HG02798 (cell line): Measurements from ENCODE around the gene DEGS2.
A peak's percentile ranks its signal among the peaks of the same experiment; 100 is the strongest.
"Not testable (repeated sequence)": the region's sequence is repeated elsewhere in the genome, so short reads cannot be mapped to it uniquely, and the experiment has no call there.

Experiments used
- ATAC-seq: cut with Tn5 transposase; IDR thresholded peaks from one replicate; pipeline ENCODE4 v1.9.1; 2021; ENCODE audit warnings: mild to moderate bottlenecking; ENCODE audit not compliant: unreplicated experiment, poor library complexity

Gene DEGS2

DNA sequence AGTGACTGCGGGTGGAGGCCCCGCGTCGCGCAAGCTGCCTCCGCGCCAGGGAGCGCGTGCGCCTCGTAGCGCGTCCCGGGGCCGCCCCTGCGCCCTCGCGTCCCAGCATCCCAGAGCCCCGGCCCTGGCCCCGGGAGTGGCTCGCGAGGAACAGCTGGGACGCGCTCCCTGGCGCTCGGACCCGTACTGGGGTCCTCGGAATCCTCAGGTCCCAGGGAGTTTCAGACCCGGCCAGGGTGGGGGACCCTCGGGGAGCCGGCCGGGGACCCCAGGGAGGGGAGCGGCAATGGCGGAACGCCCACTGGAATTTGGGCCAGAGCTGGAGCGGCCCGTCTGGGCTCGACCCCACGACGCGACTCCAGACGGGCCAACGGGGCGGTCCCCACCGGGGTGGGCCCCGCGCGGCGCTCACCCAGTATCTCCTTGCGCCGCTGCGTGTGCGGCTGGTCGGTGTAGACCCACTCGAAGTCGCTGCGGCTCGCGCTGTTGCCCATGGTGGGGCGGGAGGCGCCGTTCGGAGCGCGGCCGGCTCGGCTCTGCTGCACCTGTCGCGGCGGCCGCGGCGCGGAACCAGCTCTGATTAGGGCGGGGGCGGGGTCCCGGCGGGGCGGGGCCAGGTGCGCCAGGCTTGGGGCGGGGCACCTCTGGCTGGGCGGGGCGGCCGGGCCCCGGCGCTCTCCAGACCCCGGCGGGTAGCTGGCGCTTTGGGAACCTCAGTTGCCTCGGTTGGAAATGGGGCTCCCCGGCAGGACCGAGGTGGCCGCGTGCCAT is at the start of gene DEGS2:
Gene DEGS2 (minus strand): TSS at position 552 of the 771 bp plus-strand sequence. CDS start 58 bp downstream, at position 494.
- peak; percentile 52 for ATAC-seq

DNA sequence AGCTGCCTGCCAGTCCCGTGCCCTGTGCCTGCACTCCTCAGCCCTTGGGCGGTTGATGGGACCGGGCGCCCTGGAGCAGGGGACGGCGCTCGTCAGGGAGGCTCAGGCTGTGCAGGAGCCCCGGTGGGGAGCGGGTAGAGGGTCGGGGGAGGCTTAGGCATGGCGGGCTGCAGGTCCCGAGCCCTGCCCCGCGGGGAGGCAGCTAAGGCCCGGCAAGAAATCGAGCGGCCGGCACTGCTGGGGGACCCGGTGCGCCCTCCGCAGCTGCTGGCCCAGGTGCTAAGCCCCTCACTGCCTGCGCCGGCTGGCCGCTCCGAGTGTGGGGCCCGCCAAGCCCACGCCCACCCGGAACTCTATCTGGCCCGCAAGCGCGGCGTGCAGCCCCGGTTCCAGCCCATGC is 48.7 kb upstream of the DEGS2 start:
- ATAC-seq = not testable (repeated sequence)

DNA sequence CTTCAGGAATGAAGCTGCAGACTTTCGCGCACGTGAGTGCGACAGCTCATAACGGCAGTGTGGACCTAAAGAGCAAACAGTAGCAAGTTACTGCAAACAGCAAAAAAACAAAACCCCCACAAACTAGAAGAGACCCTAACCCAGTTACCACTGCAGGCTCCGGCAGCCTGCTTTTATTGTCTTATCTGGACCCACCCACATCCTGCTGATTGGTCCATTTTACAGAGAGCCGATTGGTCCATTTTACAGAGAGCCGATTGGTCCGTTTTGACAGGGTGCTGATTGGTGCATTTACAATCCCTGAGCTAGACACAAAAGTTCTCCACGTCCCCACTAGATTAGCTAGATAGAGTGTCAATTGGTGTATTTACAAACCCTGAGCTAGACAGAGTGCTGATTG is 48.1 kb upstream of the DEGS2 start:
- ATAC-seq = not testable (repeated sequence)

DNA sequence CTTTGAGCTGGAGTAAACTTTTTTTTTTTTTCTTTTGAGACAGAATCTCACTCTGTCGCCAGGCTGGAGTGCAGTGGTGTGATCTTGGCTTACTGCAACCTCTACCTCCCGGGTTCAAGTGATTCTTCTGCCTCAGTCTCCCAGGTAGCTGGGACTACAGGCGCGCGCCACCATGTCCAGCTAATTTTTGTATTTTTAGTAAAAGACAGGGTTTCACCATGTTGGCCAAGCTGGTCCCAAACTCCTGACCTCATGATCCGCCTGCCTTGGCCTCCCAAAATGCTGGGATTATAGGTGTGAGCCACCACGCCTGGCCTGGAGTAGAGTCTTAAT is 45.4 kb upstream of the DEGS2 start:
- not testable (repeated sequence) for ATAC-seq

DNA sequence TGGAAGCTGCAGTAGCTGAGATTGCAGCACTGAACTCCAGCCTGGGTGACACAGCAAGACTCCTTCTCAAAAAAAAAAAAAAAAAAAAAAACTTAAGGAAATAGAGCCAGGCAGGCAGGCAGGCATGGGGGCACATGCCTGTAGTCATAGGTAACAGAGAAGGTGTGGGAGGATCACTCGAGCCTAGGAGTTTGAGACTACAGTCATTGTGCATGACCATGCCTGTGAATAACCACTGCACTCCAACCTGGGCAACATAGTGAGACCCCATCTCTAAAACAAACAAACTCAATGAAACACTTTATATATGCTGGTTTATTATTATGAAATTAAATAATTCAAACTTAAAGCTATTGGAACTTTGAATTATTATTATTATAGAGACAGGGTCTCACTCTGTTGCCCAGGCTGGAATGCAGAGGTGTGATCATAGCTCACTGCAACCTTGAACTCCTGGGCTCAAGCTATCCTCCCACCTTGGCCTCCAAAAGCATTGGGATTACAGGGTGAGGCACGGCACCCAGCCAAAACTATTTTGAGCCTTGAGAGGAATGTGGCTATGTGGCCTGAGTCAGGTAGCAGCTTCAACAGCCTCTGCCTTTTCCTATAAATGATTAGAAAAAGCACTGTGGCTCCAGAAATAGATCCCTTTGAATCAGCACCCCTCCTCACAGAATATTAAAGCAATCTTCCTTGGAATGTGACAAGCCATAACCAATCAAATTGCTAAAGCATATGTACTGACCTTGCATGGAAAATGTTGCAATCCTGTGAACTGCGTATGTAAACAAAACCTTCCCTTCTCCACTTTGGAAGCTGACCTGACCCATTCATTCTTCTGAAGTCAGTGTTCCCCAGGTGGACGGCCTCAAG is 44.8 kb upstream of the DEGS2 start:
- no peak for ATAC-seq

DNA sequence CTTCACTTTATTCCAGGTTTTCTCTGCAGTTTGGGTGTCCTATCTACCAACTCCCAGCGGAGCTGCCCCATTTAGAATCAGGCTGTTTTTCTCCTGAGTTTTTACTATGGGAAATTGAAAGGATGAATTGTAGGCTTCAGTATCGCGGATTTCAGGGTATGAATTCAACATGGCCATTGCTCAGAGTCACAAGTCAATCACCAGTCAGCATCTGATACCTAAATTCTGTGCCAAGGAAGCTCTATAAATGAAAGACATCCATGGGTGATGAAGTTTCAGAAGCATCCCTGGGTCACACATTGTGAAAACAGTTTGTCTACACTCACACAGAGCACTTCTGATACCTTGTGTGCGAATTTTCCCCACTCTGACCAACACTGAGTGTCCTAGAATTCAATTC is 43.7 kb upstream of the DEGS2 start:
- ATAC-seq = no peak

DNA sequence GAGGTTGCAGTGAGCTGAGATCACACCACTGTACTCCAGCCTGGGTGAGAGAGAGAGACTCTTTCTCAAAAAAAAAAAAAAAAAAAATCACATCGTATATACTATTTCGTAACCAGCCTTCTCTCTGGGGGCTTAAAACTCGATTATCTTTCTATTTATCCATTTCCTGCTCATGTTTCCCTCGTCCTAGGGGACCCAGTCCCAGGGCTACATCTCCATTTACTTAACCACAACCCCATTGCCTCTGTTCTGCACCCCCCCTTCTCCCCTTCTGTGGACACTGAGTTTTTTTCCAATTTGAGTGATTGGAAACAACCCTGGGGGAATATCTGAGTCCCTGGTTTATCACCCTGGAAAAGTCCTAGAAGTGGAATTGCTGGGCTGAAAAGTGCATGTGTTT is 43.3 kb upstream of the DEGS2 start:
- no peak for ATAC-seq

DNA sequence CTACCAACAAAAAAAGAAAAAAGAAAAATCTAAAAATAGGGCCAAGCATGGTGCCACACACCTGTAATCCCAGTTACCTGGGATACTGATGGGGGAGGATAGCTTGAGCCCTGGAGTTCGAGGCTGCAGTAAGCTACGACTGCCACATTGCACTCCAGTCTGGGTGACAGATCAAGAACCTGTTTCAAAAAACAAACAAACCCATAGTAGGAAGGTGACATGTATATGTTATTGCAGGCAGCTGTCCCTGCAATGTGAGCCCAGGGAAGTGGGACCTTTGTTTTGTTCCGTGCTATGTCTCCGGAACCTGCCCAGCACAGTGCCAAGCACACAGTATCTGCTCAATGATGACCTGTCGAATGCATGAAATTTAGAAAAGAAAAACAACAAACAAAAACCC is 42.3 kb upstream of the DEGS2 start:
- no peak for ATAC-seq

DNA sequence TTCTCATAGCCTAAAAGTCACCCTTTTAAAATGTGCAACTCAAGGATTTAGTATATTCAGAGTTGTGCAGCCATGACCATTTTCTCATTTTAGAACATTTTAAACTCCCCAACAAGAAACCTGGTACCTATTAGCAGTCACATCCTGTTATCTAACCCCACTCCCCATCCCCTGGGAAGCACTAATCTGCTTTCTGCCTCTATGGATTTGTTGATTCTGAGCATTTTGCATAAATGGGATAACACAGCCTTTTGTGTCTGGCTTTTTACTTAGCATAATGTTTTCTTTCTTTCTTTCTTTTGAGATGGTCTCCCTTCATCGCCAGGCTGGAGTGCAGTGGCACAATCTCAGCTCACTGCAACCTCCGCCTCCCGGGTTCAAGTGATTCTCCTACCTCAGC is 40.9 kb upstream of the DEGS2 start:
- ATAC-seq = no peak

DNA sequence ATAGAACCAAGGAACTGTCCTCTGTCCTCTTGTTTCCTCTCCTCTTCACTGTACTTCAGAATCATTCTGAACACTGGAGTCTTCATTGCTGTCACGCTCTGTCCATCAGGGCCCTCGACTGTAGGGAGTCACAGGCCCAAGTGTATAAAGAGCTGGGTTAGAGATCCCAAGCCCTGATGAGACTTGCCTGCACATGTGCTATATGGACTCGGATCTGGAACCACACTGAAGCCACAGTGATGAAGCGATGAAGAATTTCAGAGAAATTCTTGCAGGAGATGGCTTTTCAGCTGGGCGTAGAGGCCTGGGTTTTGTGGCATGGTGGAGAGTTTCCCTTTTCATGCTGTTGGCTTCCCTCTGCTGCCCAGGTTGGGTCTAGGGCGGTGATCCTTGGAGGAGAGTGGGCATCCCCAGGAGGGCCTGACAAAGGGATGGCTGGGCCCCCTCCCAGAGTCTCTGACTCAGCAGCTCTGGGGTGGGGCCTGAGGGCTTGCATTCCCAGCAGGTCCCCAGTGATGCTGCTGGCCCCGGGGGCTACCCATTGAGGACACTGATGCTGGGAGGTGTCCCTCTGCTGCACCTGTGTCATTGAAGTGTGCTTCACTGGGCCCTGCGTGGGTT is 39.9 kb upstream of the DEGS2 start:
- ATAC-seq = no peak

DNA sequence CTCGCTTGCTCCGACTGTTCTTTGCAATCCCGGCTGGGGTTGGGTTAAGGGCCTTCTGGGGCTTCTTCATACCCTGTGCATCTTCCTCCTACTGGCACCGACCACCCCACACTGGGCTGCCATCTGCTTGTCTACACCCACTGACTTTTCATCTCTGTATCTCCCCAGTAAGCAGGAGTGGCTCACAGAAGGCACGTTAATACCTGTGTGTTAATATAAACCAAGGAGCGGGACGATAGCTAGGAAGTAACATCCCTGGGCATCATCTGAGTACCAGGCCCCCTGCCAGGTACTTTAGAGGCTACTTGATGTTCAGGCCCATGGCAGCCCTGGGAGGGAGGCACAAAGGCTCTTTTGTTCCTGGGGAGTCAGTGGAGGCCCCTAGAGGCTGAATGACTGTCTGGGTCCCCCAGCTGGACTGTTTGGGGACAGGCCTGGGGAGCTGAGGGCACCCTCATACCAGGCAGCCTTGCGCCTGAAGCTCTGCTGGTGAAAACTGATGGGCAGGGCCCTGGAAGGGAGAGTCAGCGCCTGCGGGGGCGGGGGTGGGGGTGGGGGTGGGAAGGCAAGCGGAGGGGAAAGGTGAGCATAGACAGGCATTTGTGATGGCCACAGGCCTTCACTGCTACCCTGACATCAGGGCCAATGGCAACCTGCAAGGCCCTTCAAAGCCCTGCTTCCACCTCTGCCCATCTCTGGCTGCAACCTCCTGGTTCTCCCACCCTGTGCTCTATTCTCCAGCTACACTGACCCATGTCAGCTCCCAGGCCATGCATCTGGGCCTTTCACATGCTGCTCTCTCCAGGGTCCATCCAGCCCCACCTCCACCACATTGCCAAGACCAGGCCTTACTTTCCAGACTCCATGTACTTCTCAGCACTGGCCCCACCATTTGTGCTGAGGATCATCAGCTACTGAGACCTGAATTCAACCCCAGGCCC is 34.2 kb upstream of the DEGS2 start:
- ATAC-seq = no peak

DNA sequence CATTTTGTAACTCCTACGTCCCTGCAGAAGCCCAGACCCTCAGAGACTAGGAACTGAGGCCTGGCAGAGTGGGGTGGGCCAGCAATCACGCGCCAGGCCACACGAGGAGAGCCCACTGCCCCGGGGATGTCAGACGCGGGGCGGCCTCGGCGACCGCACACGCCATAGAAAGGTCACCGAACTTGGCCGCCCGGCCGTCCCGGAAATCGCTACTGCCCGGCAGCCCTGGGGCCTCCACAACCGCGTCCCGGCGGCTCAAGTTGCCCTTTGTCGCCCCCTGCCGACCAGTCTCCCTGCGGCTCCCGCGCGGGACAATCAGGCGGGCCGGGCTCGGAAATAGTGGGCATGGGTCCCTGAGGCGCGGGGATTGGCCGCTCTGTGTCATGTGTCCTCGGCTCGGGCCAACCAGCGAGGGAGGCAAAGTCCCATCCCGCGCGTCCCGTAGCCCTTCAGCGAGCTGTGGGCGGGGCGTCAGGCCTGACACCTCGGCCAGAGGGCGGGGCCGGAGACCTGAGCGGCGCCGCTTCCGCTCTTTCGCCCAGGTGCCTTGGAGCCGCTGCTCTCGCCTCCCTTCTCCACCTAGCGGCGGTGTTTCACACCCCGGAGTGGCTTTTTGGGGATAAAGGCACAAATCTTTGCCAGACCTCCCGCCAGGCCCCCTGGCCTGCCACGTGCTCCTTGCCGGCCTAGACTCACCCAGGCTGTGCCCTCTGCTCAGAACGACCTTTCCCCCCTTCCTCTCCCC is 33.4 kb upstream of the DEGS2 start:
- peak; percentile 100 for ATAC-seq

DNA sequence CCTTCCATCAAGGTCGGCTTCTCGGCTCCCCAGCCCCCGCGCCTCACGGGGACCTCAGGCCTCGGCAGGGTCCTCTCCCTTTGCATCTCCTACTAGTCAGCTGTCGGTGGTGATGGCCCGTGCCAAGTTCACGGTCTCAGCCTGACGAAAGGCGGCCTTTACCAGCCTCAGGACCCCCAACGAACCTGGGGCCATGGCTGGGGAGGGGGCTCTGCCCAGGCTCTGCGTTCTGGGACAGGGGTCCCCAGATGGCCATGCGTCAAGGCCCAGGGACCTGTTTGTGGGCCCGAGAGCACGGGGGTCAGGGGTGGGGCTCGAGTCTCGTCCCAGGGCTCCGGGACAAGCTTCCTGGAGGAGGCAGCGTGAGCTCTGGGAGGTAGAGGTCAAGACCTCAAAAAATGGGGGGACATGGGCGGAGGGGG is 32.8 kb upstream of the DEGS2 start:
- ATAC-seq = no peak

DNA sequence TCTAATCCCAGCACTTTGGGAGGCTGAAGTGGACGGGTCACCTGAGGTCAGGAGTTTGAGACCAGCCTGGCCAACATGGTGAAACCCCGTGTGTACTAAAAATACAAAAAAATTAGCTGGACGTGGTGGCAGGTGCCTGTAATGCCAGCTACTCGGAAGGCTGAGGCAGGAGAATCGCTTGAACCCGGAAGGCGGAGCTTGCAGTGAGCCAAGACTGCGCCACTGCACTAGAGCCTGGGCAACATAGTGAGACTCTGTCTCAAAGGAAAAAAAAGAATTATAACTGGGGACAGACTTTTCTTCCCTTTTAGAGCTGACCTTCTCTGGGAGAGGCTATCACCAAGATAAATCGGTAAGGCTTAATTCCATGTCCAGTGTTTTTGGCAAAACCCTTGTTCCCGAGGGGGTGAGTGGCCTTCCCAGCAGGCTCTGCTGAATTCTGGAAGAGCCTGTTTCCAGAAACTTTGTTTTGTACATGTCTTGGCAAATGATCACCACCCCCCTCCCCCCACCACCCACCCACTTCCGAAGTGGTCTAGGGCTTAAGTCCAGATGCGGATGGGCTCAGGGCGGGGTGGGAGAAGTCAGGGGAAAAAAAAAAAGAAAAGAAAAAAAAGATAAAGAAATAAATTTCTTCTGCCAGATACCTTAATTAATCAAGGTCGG is 32.3 kb upstream of the DEGS2 start:
- ATAC-seq = no peak

DNA sequence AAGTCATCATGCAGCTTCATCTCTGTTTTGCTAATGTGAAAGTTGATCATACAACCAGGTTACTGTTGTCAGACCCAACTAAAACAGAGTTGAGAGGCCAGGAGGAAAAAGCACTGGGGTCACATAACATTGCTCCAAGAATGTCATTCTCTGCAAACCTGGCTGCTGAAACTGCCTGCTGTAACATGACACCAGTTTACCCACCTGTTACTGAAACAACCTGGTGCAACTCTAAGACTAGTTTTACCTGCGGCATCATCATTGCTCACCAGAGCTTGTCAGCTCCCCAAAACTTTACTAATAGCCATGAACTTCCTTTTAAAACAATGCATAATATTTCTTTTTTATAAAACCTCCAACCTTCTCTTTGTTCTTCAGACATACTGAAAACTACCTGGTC is 30.7 kb upstream of the DEGS2 start:
- no peak for ATAC-seq

DNA sequence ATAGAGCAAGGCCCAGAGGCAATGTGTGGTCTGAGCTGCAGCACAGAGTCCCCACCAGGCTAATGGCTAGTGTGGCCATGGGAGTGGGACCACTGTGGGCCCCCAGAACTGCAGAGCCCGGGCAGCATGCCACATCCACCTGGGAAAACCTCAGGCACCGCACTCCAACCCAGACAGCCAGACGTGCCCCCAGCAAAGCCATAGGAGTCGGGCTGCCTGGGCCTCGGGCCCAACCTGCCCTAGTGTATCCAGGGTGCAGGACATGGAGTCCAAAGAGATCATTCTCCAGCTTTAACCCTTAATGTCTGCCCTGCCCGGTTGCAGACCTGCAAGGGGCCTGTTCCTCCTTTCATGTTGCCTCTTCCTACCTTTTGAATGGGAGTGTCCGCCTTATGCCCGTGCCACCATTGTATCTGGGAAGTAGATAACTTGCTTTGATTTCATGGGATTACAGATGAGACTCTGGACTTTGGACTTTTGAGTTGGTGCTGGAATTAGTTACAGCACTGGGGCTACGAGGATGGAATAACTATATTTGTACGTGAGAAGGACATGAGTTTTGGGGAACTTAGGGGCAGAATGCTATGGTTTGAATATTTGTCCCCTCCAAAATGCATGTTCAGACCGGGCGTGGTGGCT is 29.1 kb upstream of the DEGS2 start:
- no peak for ATAC-seq

DNA sequence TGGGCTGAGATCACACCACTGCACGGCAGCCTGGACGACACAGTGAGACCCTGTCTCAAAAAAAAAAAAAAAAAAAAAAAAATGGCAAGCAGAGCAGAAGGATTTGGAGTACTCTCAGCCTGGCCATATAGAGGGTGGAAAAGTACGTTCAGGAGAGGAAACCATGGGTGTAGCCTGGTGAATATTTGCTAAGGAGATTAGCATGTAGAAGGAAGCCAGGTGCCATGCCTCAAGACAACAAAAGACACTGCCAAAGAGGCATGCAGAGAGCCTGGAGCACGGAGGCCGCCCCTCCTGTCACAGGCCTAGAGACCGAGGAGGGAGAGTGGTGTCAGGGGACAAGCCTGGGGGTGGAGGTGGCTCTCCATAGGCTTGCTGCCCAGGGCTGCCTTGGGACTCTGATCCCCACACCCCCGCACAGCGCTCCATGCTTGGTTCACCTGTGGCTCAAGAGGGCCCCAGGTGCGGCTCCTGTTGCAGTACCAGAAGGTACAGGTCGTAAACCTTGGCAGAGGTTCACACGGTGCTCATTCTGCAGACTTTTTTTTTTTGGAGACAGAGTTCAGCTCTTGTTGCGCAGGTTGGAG is 27.9 kb upstream of the DEGS2 start:
- ATAC-seq = no peak
